ENCODE data around the gene SCRT2.

SCRT2 gene

GRCh38 chr20:653110-653589 is 22.5 kb downstream of the SCRT2 start, which contains the start of gene SRXN1:
Gene SRXN1 (minus strand): TSS chr20:653200. CDS start chr20:653185, 15 bp downstream.
- H3K36me3 ChIP-seq (ENCODE audit: control insufficient read depth, insufficient read depth, low read length) = peaks cover 13% of the 10 kb centered on the region
- peaks cover 5% of the 10 kb centered on the region for H3K4me1 ChIP-seq (ENCODE audit: control insufficient read depth, insufficient read depth, low read length)
- no peak for DNase-seq (ENCODE audit: low read depth, low spot score)
- H3K4me3 ChIP-seq (ENCODE audit: low read length) = peak within 1 kb of the TSS; percentile 64
- no peak within 1 kb of the TSS for H3K27ac ChIP-seq (ENCODE audit: low read length)
- WGBS (ENCODE audit: insufficient coverage, insufficient read length) = no CpG with 5 or more reads among the region's 74 CpGs
- no peaks in the 10 kb centered on the region for H3K9me3 ChIP-seq (ENCODE audit: control insufficient read depth, insufficient read depth, low read length)
- no peaks in the 10 kb centered on the region for H3K27me3 ChIP-seq (ENCODE audit: control insufficient read depth, insufficient read depth, low read length)

- Histone ChIP-seq H3K36me3 (ENCODE audit: control insufficient read depth, insufficient read depth, low read length) (peaks cover 18% of the 10 kb centered on the region), H3K4me3 (ENCODE audit: low read length) (peak overlapping the region; percentile 64), H3K27ac (ENCODE audit: low read length) (no peak overlapping the region), H3K27me3 (ENCODE audit: control insufficient read depth, insufficient read depth, low read length) (no peaks in the 10 kb centered on the region), H3K4me1 (ENCODE audit: control insufficient read depth, insufficient read depth, low read length) (peaks cover 3% of the 10 kb centered on the region), H3K9me3 (ENCODE audit: control insufficient read depth, insufficient read depth, low read length) (no peaks in the 10 kb centered on the region)
- no CpG with 5 or more reads among the region's 36 CpGs for WGBS (ENCODE audit: insufficient coverage, insufficient read length)
- no peak for DNase-seq (ENCODE audit: low read depth, low spot score)
Measured at GRCh38 chr20:652615-653109, 22.9 kb downstream of the SCRT2 start.

GRCh38 chr20:651713-652614 is 23.6 kb downstream of the SCRT2 start:
- Histone ChIP-seq H3K9me3 (ENCODE audit: control insufficient read depth, insufficient read depth, low read length) (no peaks in the 10 kb centered on the region), H3K4me3 (ENCODE audit: low read length) (peak overlapping the region; percentile 64; the same call in 1 of the 2 replicates), H3K27me3 (ENCODE audit: control insufficient read depth, insufficient read depth, low read length) (no peaks in the 10 kb centered on the region), H3K36me3 (ENCODE audit: control insufficient read depth, insufficient read depth, low read length) (peaks cover 21% of the 10 kb centered on the region), H3K27ac (ENCODE audit: low read length) (no peak overlapping the region), H3K4me1 (ENCODE audit: control insufficient read depth, insufficient read depth, low read length) (peaks cover 3% of the 10 kb centered on the region)
- WGBS (ENCODE audit: insufficient coverage, insufficient read length) = no CpG with 5 or more reads among the region's 20 CpGs
- no peak for DNase-seq (ENCODE audit: low read depth, low spot score)

GRCh38 chr20:650954-651353 is 24.6 kb downstream of the SCRT2 start:
- Histone ChIP-seq H3K27ac (ENCODE audit: low read length) (no peak overlapping the region), H3K4me3 (ENCODE audit: low read length) (no peak overlapping the region), H3K27me3 (ENCODE audit: control insufficient read depth, insufficient read depth, low read length) (no peaks in the 10 kb centered on the region), H3K4me1 (ENCODE audit: control insufficient read depth, insufficient read depth, low read length) (peaks cover 3% of the 10 kb centered on the region), H3K36me3 (ENCODE audit: control insufficient read depth, insufficient read depth, low read length) (peaks cover 21% of the 10 kb centered on the region), H3K9me3 (ENCODE audit: control insufficient read depth, insufficient read depth, low read length) (no peaks in the 10 kb centered on the region)
- no peak for DNase-seq (ENCODE audit: low read depth, low spot score)
- WGBS (ENCODE audit: insufficient coverage, insufficient read length) = no CpG with 5 or more reads among the region's 5 CpGs

- WGBS (ENCODE audit: insufficient coverage, insufficient read length) = no CpG with 5 or more reads among the region's 5 CpGs
- no peak overlapping the region for H3K4me3 ChIP-seq (ENCODE audit: low read length)
- H3K36me3 ChIP-seq (ENCODE audit: control insufficient read depth, insufficient read depth, low read length) = peaks cover 21% of the 10 kb centered on the region
- H3K27ac ChIP-seq (ENCODE audit: low read length) = no peak overlapping the region
- H3K4me1 ChIP-seq (ENCODE audit: control insufficient read depth, insufficient read depth, low read length) = peaks cover 3% of the 10 kb centered on the region
- H3K27me3 ChIP-seq (ENCODE audit: control insufficient read depth, insufficient read depth, low read length) = no peaks in the 10 kb centered on the region
- DNase-seq (ENCODE audit: low read depth, low spot score) = no peak
- H3K9me3 ChIP-seq (ENCODE audit: control insufficient read depth, insufficient read depth, low read length) = no peaks in the 10 kb centered on the region
Measured at GRCh38 chr20:650281-650680, 25.3 kb downstream of the SCRT2 start.

- no peak overlapping the region for H3K27ac ChIP-seq (ENCODE audit: low read length)
- H3K27me3 ChIP-seq (ENCODE audit: control insufficient read depth, insufficient read depth, low read length) = no peaks in the 10 kb centered on the region
- H3K9me3 ChIP-seq (ENCODE audit: control insufficient read depth, insufficient read depth, low read length) = no peaks in the 10 kb centered on the region
- H3K36me3 ChIP-seq (ENCODE audit: control insufficient read depth, insufficient read depth, low read length) = peaks cover 21% of the 10 kb centered on the region
- WGBS (ENCODE audit: insufficient coverage, insufficient read length) = no CpG with 5 or more reads among the region's 2 CpGs
- peaks cover 3% of the 10 kb centered on the region for H3K4me1 ChIP-seq (ENCODE audit: control insufficient read depth, insufficient read depth, low read length)
- no peak for DNase-seq (ENCODE audit: low read depth, low spot score)
- no peak overlapping the region for H3K4me3 ChIP-seq (ENCODE audit: low read length)
Measured at GRCh38 chr20:647479-648019, 28.1 kb downstream of the SCRT2 start.

- Histone ChIP-seq H3K36me3 (ENCODE audit: control insufficient read depth, insufficient read depth, low read length) (peaks cover 21% of the 10 kb centered on the region), H3K9me3 (ENCODE audit: control insufficient read depth, insufficient read depth, low read length) (no peaks in the 10 kb centered on the region), H3K27me3 (ENCODE audit: control insufficient read depth, insufficient read depth, low read length) (no peaks in the 10 kb centered on the region), H3K27ac (ENCODE audit: low read length) (no peak overlapping the region), H3K4me3 (ENCODE audit: low read length) (no peak overlapping the region), H3K4me1 (ENCODE audit: control insufficient read depth, insufficient read depth, low read length) (no peaks in the 10 kb centered on the region)
- DNase-seq (ENCODE audit: low read depth, low spot score) = no peak
- WGBS (ENCODE audit: insufficient coverage, insufficient read length) = no CpG with 5 or more reads among the region's 2 CpGs
Measured at GRCh38 chr20:646868-647233, 28.8 kb downstream of the SCRT2 start.

- Histone ChIP-seq H3K4me1 (ENCODE audit: control insufficient read depth, insufficient read depth, low read length) (no peaks in the 10 kb centered on the region), H3K27me3 (ENCODE audit: control insufficient read depth, insufficient read depth, low read length) (no peaks in the 10 kb centered on the region), H3K36me3 (ENCODE audit: control insufficient read depth, insufficient read depth, low read length) (peaks cover 21% of the 10 kb centered on the region), H3K4me3 (ENCODE audit: low read length) (no peak overlapping the region), H3K27ac (ENCODE audit: low read length) (no peak overlapping the region), H3K9me3 (ENCODE audit: control insufficient read depth, insufficient read depth, low read length) (no peaks in the 10 kb centered on the region)
- no peak for DNase-seq (ENCODE audit: low read depth, low spot score)
- no CpG with 5 or more reads among the region's 10 CpGs for WGBS (ENCODE audit: insufficient coverage, insufficient read length)
Measured at GRCh38 chr20:646107-646867, 29.3 kb downstream of the SCRT2 start.

GRCh38 chr20:645318-646106 is 30.1 kb downstream of the SCRT2 start:
- no peaks in the 10 kb centered on the region for H3K9me3 ChIP-seq (ENCODE audit: control insufficient read depth, insufficient read depth, low read length)
- H3K27me3 ChIP-seq (ENCODE audit: control insufficient read depth, insufficient read depth, low read length) = no peaks in the 10 kb centered on the region
- no peak overlapping the region for H3K27ac ChIP-seq (ENCODE audit: low read length)
- H3K4me1 ChIP-seq (ENCODE audit: control insufficient read depth, insufficient read depth, low read length) = no peaks in the 10 kb centered on the region
- no CpG with 5 or more reads among the region's 20 CpGs for WGBS (ENCODE audit: insufficient coverage, insufficient read length)
- H3K36me3 ChIP-seq (ENCODE audit: control insufficient read depth, insufficient read depth, low read length) = peaks cover 18% of the 10 kb centered on the region
- DNase-seq (ENCODE audit: low read depth, low spot score) = peak; percentile 82
- no peak overlapping the region for H3K4me3 ChIP-seq (ENCODE audit: low read length)

All from iPS DF 6.9 (cell line).